HEK293 (cell line): ENCODE measurements around the gene EXOC2.

ENCODE experiments used
- CTCF ChIA-PET: fragments of 350-600 bp; formaldehyde crosslinking; extraction: SDS; loops from one replicate; lab custom pipeline; 2021; ENCODE audit warnings: antibody characterized with exemption; lab: Yijun Ruan, JAX
- POLR2A ChIA-PET: fragments of 300-600 bp; formaldehyde crosslinking; extraction: SDS; loops from one replicate; lab custom pipeline; 2020; ENCODE audit warnings: antibody characterized with exemption, inconsistent platforms; lab: Yijun Ruan, JAX
- H3K27ac ChIP-seq: fragments of 200-500 bp; sonication (Bioruptor generic); 2 replicates; pipeline ENCODE4 v1.5.1; 2014; ENCODE audit warnings: low read depth, low read length, control low read depth, inconsistent platforms; ENCODE audit errors: extremely low read depth
- H3K36me3 ChIP-seq, 2 experiments: fragments of 200-500 bp in 1 of 2; sonication (Bioruptor generic) in 1 of 2; 1 replicate in 1 of 2; 2 replicates in 1 of 2; pipeline ENCODE4 v1.5.1; 2014 to 2017; ENCODE audit warnings: inconsistent platforms in 2 of 2, low read length in 2 of 2; ENCODE audit not compliant: control insufficient read depth in 2 of 2, insufficient read depth in 1 of 2
- H3K4me1 ChIP-seq: fragments of 200-500 bp; sonication (Bioruptor generic); 2 replicates; pipeline ENCODE4 v1.5.1; 2014; ENCODE audit warnings: mild to moderate bottlenecking, low read length, inconsistent platforms; ENCODE audit not compliant: control insufficient read depth, insufficient read depth
- H3K4me3 ChIP-seq: 2 replicates; pipeline ENCODE4 v1.5.1; 2011; ENCODE audit warnings: low read depth, mild to moderate bottlenecking, control low read depth, low read length, moderate library complexity
- H3K9me3 ChIP-seq: fragments of 200-500 bp; sonication (Bioruptor generic); 2 replicates; pipeline ENCODE4 v1.5.1; 2014; ENCODE audit warnings: low read depth, low read length, inconsistent platforms; ENCODE audit not compliant: control insufficient read depth, insufficient read depth
- KLF10 ChIP-seq: fragments of 450-650 bp; IDR thresholded peaks from 2 replicates; pipeline ENCODE4 v1.5.1; 2018; ENCODE audit warnings: missing biosample characterization, mild to moderate bottlenecking, missing genetic modification characterization
- OSR2 ChIP-seq: fragments of 450-650 bp; formaldehyde crosslinking; IDR thresholded peaks from 2 replicates; pipeline ENCODE4 v1.5.1; 2016; ENCODE audit warnings: missing biosample characterization, missing genetic modification characterization
- RBAK ChIP-seq: fragments of 450-650 bp; formaldehyde crosslinking; IDR thresholded peaks from 2 replicates; pipeline ENCODE4 v1.5.1; 2016; ENCODE audit warnings: missing biosample characterization, missing genetic modification characterization
- SETDB1 ChIP-seq: IDR thresholded peaks from one replicate; pipeline ENCODE4 v1.6.1; 2017; ENCODE audit warnings: mild to moderate bottlenecking, low read length, moderate library complexity, mixed read lengths; ENCODE audit not compliant: insufficient read length
- ZBTB17 ChIP-seq: fragments of 450-650 bp; formaldehyde crosslinking; IDR thresholded peaks from 2 replicates; pipeline ENCODE4 v1.5.1; 2016; ENCODE audit warnings: missing biosample characterization, missing genetic modification characterization
- ZBTB7A ChIP-seq: fragments of 450-650 bp; formaldehyde crosslinking; IDR thresholded peaks from 2 replicates; pipeline ENCODE4 v1.5.1; 2016; ENCODE audit warnings: low read depth, missing biosample characterization, missing genetic modification characterization
- ZFHX2 ChIP-seq: fragments of 450-650 bp; formaldehyde crosslinking; conservative IDR thresholded peaks from 2 replicates; pipeline ENCODE4 v1.5.1; 2016; ENCODE audit warnings: missing biosample characterization, missing genetic modification characterization
- ZIC2 ChIP-seq: fragments of 450-650 bp; formaldehyde crosslinking; IDR thresholded peaks from 2 replicates; pipeline ENCODE4 v1.5.1; 2016; ENCODE audit warnings: missing biosample characterization, missing genetic modification characterization
- ZNF114 ChIP-seq: fragments of 450-650 bp; formaldehyde crosslinking; IDR thresholded peaks from 2 replicates; pipeline ENCODE4 v1.5.0; 2017; ENCODE audit warnings: missing biosample characterization, missing genetic modification characterization
- ZNF16 ChIP-seq: fragments of 450-650 bp; formaldehyde crosslinking; IDR thresholded peaks from 2 replicates; pipeline ENCODE4 v1.5.1; 2016; ENCODE audit warnings: low read depth, missing biosample characterization, missing genetic modification characterization
- ZNF175 ChIP-seq: fragments of 450-650 bp; formaldehyde crosslinking; IDR thresholded peaks from 2 replicates; pipeline ENCODE4 v1.5.1; 2016; ENCODE audit warnings: missing biosample characterization, missing genetic modification characterization
- ZNF223 ChIP-seq: fragments of 450-650 bp; formaldehyde crosslinking; IDR thresholded peaks from 2 replicates; pipeline ENCODE4 v1.5.1; 2016; ENCODE audit warnings: missing biosample characterization, missing genetic modification characterization
- ZNF24 ChIP-seq: fragments of 450-650 bp; formaldehyde crosslinking; IDR thresholded peaks from 2 replicates; pipeline ENCODE4 v1.5.1; 2016; ENCODE audit warnings: missing biosample characterization, missing genetic modification characterization
- ZNF394 ChIP-seq: fragments of 450-650 bp; formaldehyde crosslinking; IDR thresholded peaks from 2 replicates; pipeline ENCODE4 v1.5.1; 2016; ENCODE audit warnings: missing biosample characterization, missing genetic modification characterization, mild to moderate bottlenecking, moderate library complexity, borderline replicate concordance
- ZNF571 ChIP-seq: fragments of 450-650 bp; formaldehyde crosslinking; IDR thresholded peaks from 2 replicates; pipeline ENCODE4 v1.5.0; 2017; ENCODE audit warnings: missing biosample characterization, missing genetic modification characterization
- ZNF623 ChIP-seq: fragments of 450-650 bp; formaldehyde crosslinking; IDR thresholded peaks from 2 replicates; pipeline ENCODE4 v1.5.1; 2016; ENCODE audit warnings: missing biosample characterization, missing genetic modification characterization
- ZNF624 ChIP-seq: fragments of 450-650 bp; formaldehyde crosslinking; IDR thresholded peaks from 2 replicates; pipeline ENCODE4 v1.5.1; 2017; ENCODE audit warnings: missing biosample characterization, missing genetic modification characterization
- ZNF639 ChIP-seq: fragments of 450-650 bp; formaldehyde crosslinking; IDR thresholded peaks from 2 replicates; pipeline ENCODE4 v1.5.1; 2016; ENCODE audit warnings: missing biosample characterization, missing genetic modification characterization
- ZNF664 ChIP-seq: fragments of 450-650 bp; formaldehyde crosslinking; IDR thresholded peaks from 2 replicates; pipeline ENCODE4 v1.5.1; 2016; ENCODE audit warnings: missing biosample characterization, missing genetic modification characterization
- ZNF707 ChIP-seq: fragments of 450-650 bp; formaldehyde crosslinking; IDR thresholded peaks from 2 replicates; pipeline ENCODE4 v1.5.1; 2016; ENCODE audit warnings: missing biosample characterization, missing genetic modification characterization
- ZNF776 ChIP-seq: fragments of 450-650 bp; formaldehyde crosslinking; IDR thresholded peaks from 2 replicates; pipeline ENCODE4 v1.5.0; 2017; ENCODE audit warnings: missing biosample characterization, missing genetic modification characterization, borderline replicate concordance
- TF ChIP-seq, protein P1 (sequence below): fragments of 450-650 bp; formaldehyde crosslinking; IDR thresholded peaks from 2 replicates; pipeline ENCODE4 v1.5.1; 2017; ENCODE audit warnings: missing biosample characterization, mild to moderate bottlenecking, missing genetic modification characterization, moderate library complexity
- TF ChIP-seq, protein P2 (sequence below): fragments of 450-650 bp; formaldehyde crosslinking; conservative IDR thresholded peaks from 2 replicates; pipeline ENCODE4 v1.5.1; 2016; ENCODE audit warnings: low read depth, missing biosample characterization, missing genetic modification characterization
- TF ChIP-seq, protein P3 (sequence below): IDR thresholded peaks from 2 replicates; pipeline ENCODE4 v1.6.1; 2011; ENCODE audit warnings: mild to moderate bottlenecking, low read depth, low read length, borderline replicate concordance

The EXOC2 gene

GRCh38 chr6:583635-584034, 109.3 kb downstream of the EXOC2 start:
- Histone ChIP-seq H3K4me1 (peaks cover 10% of the 10 kb centered on the region), H3K27ac (no peak overlapping the region), H3K36me3 (no peaks in the 10 kb centered on the region; a peak in 1 of 3 replicates), H3K9me3 (no peaks in the 10 kb centered on the region), H3K4me3 (no peak overlapping the region)
- 0 out of 2 replicates have a peak, but pooled peaks have one; percentile 21 for TF ChIP-seq ZFHX2 (tag by site-specific recombination)
- no peak for TF ChIP-seq ZNF24 (tag by site-specific recombination)
- peak; percentile 85 for TF ChIP-seq ZIC2 (tag by site-specific recombination)
- no peak for TF ChIP-seq KLF10 (tag by site-specific recombination)
- TF ChIP-seq ZBTB17: 0 out of 2 replicates have a peak, but pooled peaks have one; percentile 20
- TF ChIP-seq ZBTB7A (tag by site-specific recombination): no peak
- ChIA-PET CTCF (interaction anchor here (0.6 to 3.6 kb wide), 7 partner anchors 10 to 657 kb away, joined by 3 to 49 read pairs (median 4); no protein-coding TSS in a partner anchor), POLR2A (no interaction called here)

DNA sequence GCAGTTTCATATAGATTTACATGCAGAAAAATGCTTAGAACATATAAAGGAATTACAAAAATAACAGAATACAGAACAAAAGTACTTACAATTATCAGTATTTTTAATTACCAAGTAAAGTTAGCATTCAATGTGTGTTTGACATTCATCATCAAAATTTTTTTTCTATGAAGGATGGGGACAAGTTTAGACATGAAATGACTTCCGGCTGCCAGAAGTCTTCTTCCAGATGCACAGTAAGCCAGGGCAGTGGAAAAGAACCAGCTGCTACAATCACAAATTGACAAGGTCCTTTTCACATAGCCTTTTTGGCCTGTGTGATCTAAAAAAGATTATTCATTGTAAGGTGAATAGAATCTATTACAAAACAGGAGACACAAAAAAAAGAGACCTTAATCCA, 109.8 kb downstream of the EXOC2 start:
- H3K9me3 ChIP-seq: no peaks in the 10 kb centered on the region
- no peak overlapping the region for H3K27ac ChIP-seq
- peaks cover 10% of the 10 kb centered on the region for H3K4me1 ChIP-seq
- no peaks in the 10 kb centered on the region; a peak in 1 of 3 replicates for H3K36me3 ChIP-seq
- ChIA-PET CTCF (interaction anchor here (0.6 to 3.6 kb wide), 9 partner anchors 11 to 499 kb away, joined by 3 to 49 read pairs (median 4); no protein-coding TSS in a partner anchor), POLR2A (no interaction called here)
- H3K4me3 ChIP-seq: no peak overlapping the region
- TF ChIP-seq SETDB1 (no peak), ZNF571 (tag by site-specific recombination) (no peak), ZNF16 (no peak), ZNF776 (tag by site-specific recombination) (no peak), ZNF223 (tag by site-specific recombination) (no peak), ZNF394 (tag by site-specific recombination) (no peak), RBAK (tag by site-specific recombination) (no peak), ZNF624 (tag by site-specific recombination) (no peak), ZNF707 (tag by site-specific recombination) (no peak), ZNF114 (tag by site-specific recombination) (no peak), ZNF175 (tag by site-specific recombination) (no peak), ZNF623 (tag by site-specific recombination) (no peak), OSR2 (no peak), ZNF664 (tag by site-specific recombination) (no peak), ZNF639 (tag by site-specific recombination) (no peak)
- TF ChIP-seq, protein P1, sequence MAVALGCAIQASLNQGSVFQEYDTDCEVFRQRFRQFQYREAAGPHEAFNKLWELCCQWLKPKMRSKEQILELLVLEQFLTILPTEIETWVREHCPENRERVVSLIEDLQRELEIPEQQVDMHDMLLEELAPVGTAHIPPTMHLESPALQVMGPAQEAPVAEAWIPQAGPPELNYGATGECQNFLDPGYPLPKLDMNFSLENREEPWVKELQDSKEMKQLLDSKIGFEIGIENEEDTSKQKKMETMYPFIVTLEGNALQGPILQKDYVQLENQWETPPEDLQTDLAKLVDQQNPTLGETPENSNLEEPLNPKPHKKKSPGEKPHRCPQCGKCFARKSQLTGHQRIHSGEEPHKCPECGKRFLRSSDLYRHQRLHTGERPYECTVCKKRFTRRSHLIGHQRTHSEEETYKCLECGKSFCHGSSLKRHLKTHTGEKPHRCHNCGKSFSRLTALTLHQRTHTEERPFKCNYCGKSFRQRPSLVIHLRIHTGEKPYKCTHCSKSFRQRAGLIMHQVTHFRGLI (tag by site-specific recombination): no peak
- TF ChIP-seq, protein P2, sequence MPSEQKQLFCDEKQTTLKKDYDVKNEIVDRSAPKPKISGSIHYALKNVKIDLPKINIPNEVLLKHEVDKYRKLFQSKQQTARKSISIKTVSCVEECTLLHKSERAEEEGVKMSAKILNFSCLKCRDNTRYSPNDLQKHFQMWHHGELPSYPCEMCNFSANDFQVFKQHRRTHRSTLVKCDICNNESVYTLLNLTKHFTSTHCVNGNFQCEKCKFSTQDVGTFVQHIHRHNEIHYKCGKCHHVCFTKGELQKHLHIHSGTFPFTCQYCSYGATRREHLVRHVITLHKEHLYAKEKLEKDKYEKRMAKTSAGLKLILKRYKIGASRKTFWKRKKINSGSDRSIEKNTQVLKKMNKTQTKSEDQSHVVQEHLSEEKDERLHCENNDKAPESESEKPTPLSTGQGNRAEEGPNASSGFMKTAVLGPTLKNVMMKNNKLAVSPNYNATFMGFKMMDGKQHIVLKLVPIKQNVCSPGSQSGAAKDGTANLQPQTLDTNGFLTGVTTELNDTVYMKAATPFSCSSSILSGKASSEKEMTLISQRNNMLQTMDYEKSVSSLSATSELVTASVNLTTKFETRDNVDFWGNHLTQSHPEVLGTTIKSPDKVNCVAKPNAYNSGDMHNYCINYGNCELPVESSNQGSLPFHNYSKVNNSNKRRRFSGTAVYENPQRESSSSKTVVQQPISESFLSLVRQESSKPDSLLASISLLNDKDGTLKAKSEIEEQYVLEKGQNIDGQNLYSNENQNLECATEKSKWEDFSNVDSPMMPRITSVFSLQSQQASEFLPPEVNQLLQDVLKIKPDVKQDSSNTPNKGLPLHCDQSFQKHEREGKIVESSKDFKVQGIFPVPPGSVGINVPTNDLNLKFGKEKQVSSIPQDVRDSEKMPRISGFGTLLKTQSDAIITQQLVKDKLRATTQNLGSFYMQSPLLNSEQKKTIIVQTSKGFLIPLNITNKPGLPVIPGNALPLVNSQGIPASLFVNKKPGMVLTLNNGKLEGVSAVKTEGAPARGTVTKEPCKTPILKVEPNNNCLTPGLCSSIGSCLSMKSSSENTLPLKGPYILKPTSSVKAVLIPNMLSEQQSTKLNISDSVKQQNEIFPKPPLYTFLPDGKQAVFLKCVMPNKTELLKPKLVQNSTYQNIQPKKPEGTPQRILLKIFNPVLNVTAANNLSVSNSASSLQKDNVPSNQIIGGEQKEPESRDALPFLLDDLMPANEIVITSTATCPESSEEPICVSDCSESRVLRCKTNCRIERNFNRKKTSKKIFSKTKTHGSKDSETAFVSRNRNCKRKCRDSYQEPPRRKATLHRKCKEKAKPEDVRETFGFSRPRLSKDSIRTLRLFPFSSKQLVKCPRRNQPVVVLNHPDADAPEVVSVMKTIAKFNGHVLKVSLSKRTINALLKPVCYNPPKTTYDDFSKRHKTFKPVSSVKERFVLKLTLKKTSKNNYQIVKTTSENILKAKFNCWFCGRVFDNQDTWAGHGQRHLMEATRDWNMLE: no peak
- TF ChIP-seq, protein P3, sequence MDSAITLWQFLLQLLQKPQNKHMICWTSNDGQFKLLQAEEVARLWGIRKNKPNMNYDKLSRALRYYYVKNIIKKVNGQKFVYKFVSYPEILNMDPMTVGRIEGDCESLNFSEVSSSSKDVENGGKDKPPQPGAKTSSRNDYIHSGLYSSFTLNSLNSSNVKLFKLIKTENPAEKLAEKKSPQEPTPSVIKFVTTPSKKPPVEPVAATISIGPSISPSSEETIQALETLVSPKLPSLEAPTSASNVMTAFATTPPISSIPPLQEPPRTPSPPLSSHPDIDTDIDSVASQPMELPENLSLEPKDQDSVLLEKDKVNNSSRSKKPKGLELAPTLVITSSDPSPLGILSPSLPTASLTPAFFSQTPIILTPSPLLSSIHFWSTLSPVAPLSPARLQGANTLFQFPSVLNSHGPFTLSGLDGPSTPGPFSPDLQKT: no peak
